ENCODE measurements around the gene TRIM64C.
"Not testable (repeated sequence)": the region's sequence is repeated elsewhere in the genome, so short reads cannot be mapped to it uniquely, and the experiment has no call there.

DNA sequence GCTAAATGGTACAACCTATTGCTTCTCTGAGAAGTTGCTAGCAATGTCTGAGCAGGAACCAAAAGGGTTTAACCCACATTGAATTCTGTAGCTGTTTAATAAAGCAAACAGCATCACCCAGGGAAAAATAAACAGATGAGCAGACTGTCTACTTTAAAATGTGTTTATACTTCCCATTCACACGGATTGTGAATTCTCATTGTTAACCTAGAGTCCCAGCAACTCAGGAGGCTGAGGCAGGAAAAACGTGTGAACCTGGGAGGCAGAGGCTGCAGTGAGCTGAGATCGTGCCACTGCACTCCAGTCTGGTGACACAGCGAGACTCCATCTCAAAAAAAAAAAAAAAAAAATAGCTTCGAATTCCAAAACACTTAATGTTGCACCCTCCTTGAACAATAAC, 11.0 kb upstream of the TRIM64C start:
- TF ChIP-seq CTBP1 (IDR thresholded peaks at IDR 0.05; ENCODE audit: borderline replicate concordance); ARNT (IDR thresholded peaks at IDR 0.05); L3MBTL2 (conservative IDR thresholded peaks at IDR 0.05); FOXM1 (IDR thresholded peaks at IDR 0.05; ENCODE audit: borderline replicate concordance); ZNF384 (IDR thresholded peaks at IDR 0.05); FOXK2 (IDR thresholded peaks at IDR 0.05); LEF1 (IDR thresholded peaks at IDR 0.05; ENCODE audit: borderline replicate concordance); HDGF (IDR thresholded peaks at IDR 0.05; ENCODE audit: borderline replicate concordance): not testable (repeated sequence)
